HG02759 (cell line): ENCODE measurements around the gene ADRA2A.

Source experiments
- ATAC-seq: cut with Tn5 transposase; IDR thresholded peaks from one replicate; pipeline ENCODE4 v1.9.1; 2021; ENCODE audit warnings: mild to moderate bottlenecking, moderate library complexity; ENCODE audit not compliant: unreplicated experiment

ADRA2A gene

GRCh38 chr10:111083222-111084095 lies 6.6 kb downstream of the ADRA2A start:
- no peak for ATAC-seq

GRCh38 chr10:111084366-111085255 lies 7.8 kb downstream of the ADRA2A start:
- no peak for ATAC-seq

DNA sequence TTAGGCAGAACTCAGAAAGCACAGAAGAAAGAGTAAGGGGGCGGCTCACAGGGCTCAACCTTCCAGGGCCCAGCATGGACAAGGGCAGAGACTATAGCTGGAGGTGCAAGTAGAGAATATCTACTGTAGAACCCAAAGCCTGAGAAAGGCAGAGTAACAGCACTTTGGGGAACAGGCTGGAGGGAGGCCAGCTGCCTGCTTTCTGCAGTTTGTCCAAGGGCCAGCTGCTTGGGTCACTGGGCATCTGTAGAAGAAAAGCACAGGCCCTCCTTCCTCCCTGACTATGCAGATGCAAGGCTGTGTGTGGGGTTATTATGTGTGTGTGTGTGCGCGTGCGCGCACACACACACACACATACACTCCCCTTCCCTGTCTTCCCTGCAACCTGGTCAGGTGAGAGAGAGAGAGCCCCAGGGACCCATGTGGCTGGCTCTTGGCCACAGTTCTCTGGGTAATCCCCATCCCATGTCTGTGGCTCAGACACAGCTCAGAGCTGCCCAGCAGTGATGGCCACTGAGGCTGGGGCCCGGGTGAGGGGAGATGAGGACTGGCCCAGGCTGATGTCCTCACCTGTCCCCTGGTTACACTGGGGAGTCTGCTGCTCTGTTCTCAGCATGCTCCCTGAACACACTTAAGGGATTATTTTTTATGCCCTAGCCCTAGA lies 9.0 kb downstream of the ADRA2A start:
- ATAC-seq, result no peak

GRCh38 chr10:111086574-111086973 lies 9.7 kb downstream of the ADRA2A start:
- no peak for ATAC-seq

GRCh38 chr10:111087331-111087756 lies 10.5 kb downstream of the ADRA2A start:
- ATAC-seq, result no peak

- ATAC-seq, result no peak
Observed at GRCh38 chr10:111087968-111088505, 11.2 kb downstream of the ADRA2A start.

- no peak for ATAC-seq
Observed at GRCh38 chr10:111089293-111089692, 12.5 kb downstream of the ADRA2A start.

GRCh38 chr10:111091833-111092232 lies 15.0 kb downstream of the ADRA2A start:
- ATAC-seq, result no peak

DNA sequence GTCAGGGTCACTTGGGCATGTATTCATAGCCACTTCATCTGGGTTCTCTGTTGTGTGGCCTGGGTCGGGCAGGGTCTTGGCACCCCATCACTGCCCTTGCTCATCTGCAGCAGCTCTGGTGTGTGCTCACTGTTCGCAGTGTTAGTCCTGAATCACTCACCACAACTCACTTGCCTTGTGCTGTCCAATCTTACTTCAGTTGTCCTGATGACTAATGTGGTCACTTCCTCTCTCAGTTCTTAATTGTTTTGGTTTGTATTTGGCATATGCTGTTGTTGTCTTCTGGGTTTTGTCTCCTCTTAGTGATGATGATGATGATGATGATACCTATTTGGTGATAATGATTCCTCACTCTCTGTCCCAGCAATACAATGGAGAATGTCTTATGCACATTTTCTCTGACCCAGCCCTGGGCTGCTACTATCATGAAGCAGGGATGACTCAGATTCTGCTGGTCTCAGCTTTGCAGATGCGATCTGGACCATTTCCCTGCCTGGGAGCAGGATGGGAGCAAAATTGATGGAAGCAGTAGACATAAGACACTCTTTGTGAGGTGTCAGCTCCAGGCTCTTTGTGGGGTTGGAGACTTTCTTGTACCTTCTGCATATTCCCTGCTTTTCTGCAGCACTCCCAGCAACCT lies 17.0 kb downstream of the ADRA2A start:
- no peak for ATAC-seq

GRCh38 chr10:111098679-111099437 lies 22.0 kb downstream of the ADRA2A start:
- no peak for ATAC-seq

DNA sequence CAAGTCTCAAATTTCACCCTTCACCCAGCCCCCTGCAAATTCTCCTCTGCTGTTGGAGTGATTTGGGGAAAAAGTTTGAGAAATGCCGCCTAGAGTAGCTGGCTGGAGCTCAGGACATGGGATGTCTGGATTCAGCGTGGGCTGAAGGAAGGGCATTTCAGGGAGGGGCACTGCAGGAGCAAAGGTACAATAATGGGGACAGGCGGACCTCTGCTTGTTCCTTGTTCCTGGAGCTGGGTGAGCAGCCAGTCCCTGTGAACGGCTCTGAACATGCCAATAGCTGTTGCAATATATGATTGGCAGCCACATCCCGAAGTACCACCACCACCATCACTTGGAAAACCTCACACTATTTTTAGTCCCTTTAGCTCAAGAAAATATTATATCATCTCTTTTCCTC lies 23.4 kb downstream of the ADRA2A start:
- ATAC-seq, result no peak

DNA sequence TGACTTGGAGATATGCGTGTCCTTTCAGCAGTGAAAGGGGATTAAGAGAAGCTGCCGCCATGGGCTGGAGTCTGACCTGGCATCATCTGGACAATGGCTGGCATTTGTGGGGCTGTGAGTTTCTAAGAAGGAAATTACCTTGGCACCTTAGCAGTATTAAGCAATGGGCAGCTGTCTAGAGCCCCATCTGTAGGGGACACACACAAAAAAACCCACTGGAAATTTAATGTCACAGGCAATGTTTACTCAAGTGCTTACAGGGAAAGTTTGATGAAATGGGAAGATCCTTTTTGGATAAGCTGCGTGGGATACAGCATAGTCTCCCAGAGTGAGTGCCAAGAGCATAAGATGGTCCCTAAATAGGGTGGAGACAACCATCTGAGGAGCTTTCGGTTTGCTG lies 25.0 kb downstream of the ADRA2A start:
- no peak for ATAC-seq

GRCh38 chr10:111102359-111102837 lies 25.6 kb downstream of the ADRA2A start:
- ATAC-seq, result no peak

- ATAC-seq, result no peak
Observed at GRCh38 chr10:111103196-111103840, 26.5 kb downstream of the ADRA2A start.

DNA sequence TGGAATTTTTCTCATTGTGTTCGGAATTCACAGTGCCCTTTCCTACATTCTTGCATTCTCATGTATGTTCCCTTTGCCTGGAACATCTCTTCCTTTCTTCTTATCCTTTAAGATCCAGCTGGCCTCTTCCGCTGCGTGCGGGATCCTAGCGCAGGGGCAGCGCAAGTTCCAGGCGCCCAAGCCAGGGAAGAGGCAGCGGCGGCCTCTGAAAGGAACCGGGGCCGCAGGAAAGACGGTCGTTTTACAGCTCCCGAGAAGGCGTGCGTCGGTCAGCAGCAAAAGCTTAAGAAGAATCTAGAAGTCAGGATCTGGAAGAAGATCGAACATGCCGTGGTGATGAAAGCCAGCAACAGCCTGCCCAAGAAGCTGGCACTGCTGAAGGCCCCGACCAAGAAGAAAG lies 28.0 kb downstream of the ADRA2A start:
- ATAC-seq, result no peak

- no peak for ATAC-seq
Observed at GRCh38 chr10:111106081-111106480, 29.3 kb downstream of the ADRA2A start.

DNA sequence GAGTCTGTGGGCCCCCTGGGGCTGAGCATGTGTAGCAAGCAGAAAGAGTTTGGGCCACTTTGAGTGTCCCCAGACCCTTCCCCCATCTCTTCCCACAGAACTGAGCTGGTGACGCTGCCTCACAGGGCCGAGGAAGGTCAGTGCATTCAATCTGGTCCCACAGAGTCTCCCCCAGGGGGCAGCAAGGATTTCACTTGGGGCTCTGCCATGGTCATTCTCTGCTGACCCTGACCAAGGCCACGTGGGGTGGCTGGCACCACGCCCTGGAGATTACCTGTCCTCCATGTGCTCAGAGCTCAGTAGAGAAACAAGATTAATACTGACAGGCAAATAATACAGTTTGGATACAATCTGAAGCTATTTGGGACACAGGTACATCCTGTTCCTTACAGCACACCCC lies 30.2 kb downstream of the ADRA2A start:
- ATAC-seq, result no peak

DNA sequence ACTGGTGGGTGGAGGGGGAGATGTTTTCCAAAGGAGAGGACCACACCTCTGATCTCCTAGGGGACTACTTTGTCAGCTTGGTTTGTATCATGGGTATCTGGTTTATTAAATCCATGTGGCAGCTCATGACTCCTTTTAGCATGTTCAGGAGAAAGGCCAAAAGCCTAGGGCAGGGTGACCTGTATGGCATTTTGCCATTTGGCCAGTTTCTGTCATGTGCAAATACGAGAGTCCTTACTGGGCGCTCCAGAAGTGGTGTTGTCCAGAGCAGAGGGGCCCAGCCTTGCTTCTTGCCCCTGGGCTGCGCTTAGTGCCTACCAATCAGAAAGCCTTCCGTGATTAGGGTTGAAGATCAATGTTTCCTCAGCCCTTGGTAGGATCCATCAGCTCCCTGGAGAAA lies 31.0 kb downstream of the ADRA2A start:
- ATAC-seq, result no peak

- ATAC-seq, result no peak
Observed at GRCh38 chr10:111108441-111108840, 31.6 kb downstream of the ADRA2A start.
